ENCODE results near the gene LOXHD1. TPM values are rescaled to one million over a fixed set of nuclear protein-coding genes. Genes with fewer than 3 reads are reported as not detected.

The LOXHD1 gene
- total RNA-seq, 4 donors from 2014 or later, result 0.41 TPM; not detected in 3

DNA sequence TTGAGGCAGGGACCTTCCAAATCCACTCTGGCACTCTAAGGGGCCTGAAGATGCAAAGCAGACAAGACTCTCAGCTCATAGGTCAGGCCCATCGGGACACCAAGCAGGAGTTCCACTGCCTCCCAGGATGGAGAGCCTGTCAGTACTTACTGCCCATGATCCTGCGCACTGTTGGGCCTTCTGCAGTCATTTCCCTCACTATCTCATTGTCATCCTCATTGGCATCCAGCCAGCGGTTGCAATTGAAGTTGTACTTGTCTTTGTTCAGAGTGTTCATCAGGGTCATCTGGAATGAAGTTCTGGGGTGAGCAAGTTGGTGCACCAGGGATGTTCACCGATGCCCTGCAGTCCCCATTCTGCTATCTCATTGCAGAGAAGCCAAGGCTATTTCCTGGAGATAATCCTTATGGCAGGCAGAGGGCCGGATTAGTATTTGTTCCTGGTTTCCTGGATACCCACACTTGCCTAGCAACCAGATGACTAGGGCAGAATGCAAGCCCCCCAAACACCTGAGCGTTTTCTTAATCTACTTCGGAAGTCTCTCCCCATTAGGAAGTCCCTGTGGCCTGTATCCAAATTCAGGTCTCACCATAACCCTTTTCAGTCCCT, 65.1 kb downstream of the LOXHD1 start:
- in situ Hi-C loops (cut with MboI; ENCODE audit: low sequenced_read_pairs in 4 of 4) (no loop called here), intact Hi-C loops (cut with DNase I; ENCODE audit: low total_unique reads) (no loop called here)
- Histone ChIP-seq H3K4me3 (no peak overlapping the region), H3K36me3 (no peaks in the 10 kb centered on the region), H3K27me3 (no peaks in the 10 kb centered on the region), H3K9me3 (no peaks in the 10 kb centered on the region), H3K27ac (no peak overlapping the region), H3K4me1 (no peaks in the 10 kb centered on the region)
- DNase-seq, result no peak
- ATAC-seq, result no peak
- no peak for TF ChIP-seq POLR2A (IDR thresholded peaks at IDR 0.05)
- TF ChIP-seq, protein P1, sequence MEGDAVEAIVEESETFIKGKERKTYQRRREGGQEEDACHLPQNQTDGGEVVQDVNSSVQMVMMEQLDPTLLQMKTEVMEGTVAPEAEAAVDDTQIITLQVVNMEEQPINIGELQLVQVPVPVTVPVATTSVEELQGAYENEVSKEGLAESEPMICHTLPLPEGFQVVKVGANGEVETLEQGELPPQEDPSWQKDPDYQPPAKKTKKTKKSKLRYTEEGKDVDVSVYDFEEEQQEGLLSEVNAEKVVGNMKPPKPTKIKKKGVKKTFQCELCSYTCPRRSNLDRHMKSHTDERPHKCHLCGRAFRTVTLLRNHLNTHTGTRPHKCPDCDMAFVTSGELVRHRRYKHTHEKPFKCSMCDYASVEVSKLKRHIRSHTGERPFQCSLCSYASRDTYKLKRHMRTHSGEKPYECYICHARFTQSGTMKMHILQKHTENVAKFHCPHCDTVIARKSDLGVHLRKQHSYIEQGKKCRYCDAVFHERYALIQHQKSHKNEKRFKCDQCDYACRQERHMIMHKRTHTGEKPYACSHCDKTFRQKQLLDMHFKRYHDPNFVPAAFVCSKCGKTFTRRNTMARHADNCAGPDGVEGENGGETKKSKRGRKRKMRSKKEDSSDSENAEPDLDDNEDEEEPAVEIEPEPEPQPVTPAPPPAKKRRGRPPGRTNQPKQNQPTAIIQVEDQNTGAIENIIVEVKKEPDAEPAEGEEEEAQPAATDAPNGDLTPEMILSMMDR (IDR thresholded peaks at IDR 0.05 in 4 of 5, conservative IDR thresholded peaks at IDR 0.05 in 1 of 5), result no peak

DNA sequence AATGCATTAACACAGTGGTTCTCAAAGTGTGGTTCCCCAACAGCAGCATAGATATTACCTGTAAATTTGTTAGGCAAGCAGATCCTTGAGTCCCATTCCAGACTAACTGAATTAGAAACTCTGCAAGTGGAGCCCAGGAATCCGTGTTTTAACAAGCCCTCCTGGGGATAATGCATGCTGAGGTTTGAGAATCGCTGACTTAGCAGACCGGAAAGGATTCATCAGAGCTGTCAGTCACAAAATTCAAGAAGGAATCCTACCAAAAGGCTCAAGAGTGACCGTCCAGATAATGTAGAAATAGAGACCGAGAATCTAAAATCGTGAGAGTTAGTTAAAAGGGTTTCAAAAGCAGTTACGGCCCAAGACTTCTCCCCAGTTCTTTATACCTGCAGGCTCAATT, 66.9 kb downstream of the LOXHD1 start:
- no peaks in the 10 kb centered on the region for H3K4me1 ChIP-seq
- DNase-seq, result no peak
- intact Hi-C loops (cut with DNase I; ENCODE audit: low total_unique reads), result no loop called here
- no peaks in the 10 kb centered on the region for H3K9me3 ChIP-seq
- no peaks in the 10 kb centered on the region for H3K36me3 ChIP-seq
- ATAC-seq, result no peak
- no peaks in the 10 kb centered on the region for H3K27me3 ChIP-seq
- TF ChIP-seq, protein P1 (IDR thresholded peaks at IDR 0.05 in 4 of 5, conservative IDR thresholded peaks at IDR 0.05 in 1 of 5), result no peak
- no peak for TF ChIP-seq POLR2A (IDR thresholded peaks at IDR 0.05)
- H3K4me3 ChIP-seq, result no peak overlapping the region
- in situ Hi-C loops (cut with MboI; ENCODE audit: low sequenced_read_pairs in 4 of 4), result no loop called here
- H3K27ac ChIP-seq, result no peak overlapping the region

DNA sequence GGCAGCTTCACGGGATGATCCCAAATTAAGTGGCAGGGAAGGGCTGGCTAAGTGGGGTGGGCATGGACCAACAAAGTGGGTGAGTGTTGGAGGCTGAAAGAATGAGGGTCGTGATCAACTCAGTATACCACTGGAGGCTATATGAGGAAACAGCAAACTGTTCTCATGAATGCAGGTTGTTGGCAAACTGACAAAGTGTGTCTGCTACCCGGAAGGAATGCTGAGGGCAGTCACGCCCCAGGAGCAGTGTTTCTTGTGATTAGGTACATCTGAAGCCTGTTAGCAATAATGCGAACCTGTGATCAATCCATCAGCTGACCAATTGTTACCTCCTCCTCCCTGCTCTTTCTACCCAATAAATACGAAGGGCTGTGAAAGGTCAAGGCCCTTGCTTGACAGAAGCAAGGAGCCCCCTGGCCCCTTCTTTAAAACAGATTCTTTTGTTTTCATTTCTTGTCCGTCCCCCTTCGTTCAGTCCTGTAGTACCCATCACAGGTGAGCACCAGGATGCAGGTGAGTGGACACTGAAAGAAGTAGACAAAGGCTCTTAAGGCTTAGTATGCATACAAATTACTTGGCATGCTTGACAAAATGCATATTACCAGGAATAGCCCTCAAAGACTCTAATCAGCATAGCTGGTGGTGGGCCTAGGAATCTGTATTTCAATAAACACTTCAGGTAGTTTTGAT, 67.9 kb downstream of the LOXHD1 start:
- Histone ChIP-seq H3K27ac (no peak overlapping the region), H3K9me3 (no peaks in the 10 kb centered on the region), H3K4me3 (no peak overlapping the region), H3K36me3 (no peaks in the 10 kb centered on the region), H3K27me3 (no peaks in the 10 kb centered on the region), H3K4me1 (no peaks in the 10 kb centered on the region)
- intact Hi-C loops (cut with DNase I; ENCODE audit: low total_unique reads), result no loop called here
- no peak for DNase-seq
- ATAC-seq, result no peak
- TF ChIP-seq, protein P1 (IDR thresholded peaks at IDR 0.05 in 4 of 5, conservative IDR thresholded peaks at IDR 0.05 in 1 of 5), result no peak
- TF ChIP-seq POLR2A (IDR thresholded peaks at IDR 0.05), result no peak
- in situ Hi-C loops (cut with MboI; ENCODE audit: low sequenced_read_pairs in 4 of 4), result no loop called here

DNA sequence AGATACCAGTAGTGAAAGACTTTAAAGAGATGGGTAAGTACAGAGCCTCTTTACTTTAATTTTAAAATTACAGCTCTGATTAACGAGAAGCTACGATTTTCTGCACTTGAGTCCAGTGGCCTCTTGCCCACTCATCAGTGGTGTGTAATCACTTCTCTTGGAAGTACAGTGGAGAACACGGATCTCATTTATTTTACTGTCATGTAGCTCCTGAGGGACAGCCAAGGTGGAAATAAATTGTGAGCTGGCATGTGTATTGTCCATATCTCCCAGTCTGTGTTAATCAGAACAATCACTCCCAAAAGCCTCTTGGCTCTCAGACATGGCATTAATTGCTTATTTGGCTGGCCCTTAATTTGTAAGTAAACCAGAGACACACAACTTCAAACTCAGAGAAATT, 69.4 kb downstream of the LOXHD1 start:
- Histone ChIP-seq H3K36me3 (no peaks in the 10 kb centered on the region), H3K4me1 (no peaks in the 10 kb centered on the region), H3K9me3 (no peaks in the 10 kb centered on the region), H3K4me3 (no peak overlapping the region), H3K27me3 (no peaks in the 10 kb centered on the region), H3K27ac (no peak overlapping the region)
- no peak for DNase-seq
- intact Hi-C loops (cut with DNase I; ENCODE audit: low total_unique reads) (no loop called here), in situ Hi-C loops (cut with MboI; ENCODE audit: low sequenced_read_pairs in 4 of 4) (no loop called here)
- TF ChIP-seq POLR2A (IDR thresholded peaks at IDR 0.05), result no peak
- TF ChIP-seq, protein P1 (IDR thresholded peaks at IDR 0.05 in 4 of 5, conservative IDR thresholded peaks at IDR 0.05 in 1 of 5), result no peak
- no peak for ATAC-seq

Measured in gastrocnemius medialis (tissue), 4 donors.